ENCODE results near the gene CD99. TPM values are rescaled to one million over a fixed set of nuclear protein-coding genes. Genes with fewer than 3 reads are reported as not detected.
"Not testable (repeated sequence)": the region's sequence is repeated elsewhere in the genome, so short reads cannot be mapped to it uniquely, and the experiment has no call there.

CD99 gene
- total RNA-seq, 4 donors from 2014 or later = 134 to 178 (median 143) TPM

DNA sequence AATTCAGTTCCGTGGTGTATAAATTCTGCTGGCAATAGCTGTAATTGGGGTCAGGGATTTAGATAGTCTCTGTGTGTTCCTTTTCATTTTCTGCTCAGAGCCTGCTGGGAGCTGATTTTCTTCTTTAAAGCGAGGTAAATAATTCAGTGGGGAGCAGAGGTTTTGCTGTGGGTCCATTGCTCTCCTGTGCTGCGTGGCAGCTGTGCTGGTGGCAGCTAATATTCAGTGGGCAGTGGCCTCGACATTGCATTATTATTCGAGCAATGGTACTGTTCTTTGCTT, 74.4 kb downstream of the CD99 start:
- no peak for DNase-seq
- in situ Hi-C loops (cut with MboI; ENCODE audit: low pct_ligation_motif_present in 1 of 4, low pct_unique_long_range_greater_than_20kb in 1 of 4, low sequenced_read_pairs in 3 of 4) (no loop called here), intact Hi-C loops (cut with DNase I; ENCODE audit: low total_unique reads) (no loop called here)
- Histone ChIP-seq H3K36me3 (no peaks in the 10 kb centered on the region), H3K4me1 (peaks cover 0 to 7% (median 0%) of the 10 kb centered on the region in 4 donors), H3K4me3 (no peak overlapping the region), H3K27ac (no peak overlapping the region), H3K27me3 (no peaks in the 10 kb centered on the region), H3K9me3 (no peaks in the 10 kb centered on the region)
- TF ChIP-seq EP300 (IDR thresholded peaks at IDR 0.05; ENCODE audit: low read depth) = no peak
- TF ChIP-seq POLR2AphosphoS5 (IDR thresholded peaks at IDR 0.05) = no peak
- no peak for TF ChIP-seq POLR2A (IDR thresholded peaks at IDR 0.05)
- TF ChIP-seq, protein P1, sequence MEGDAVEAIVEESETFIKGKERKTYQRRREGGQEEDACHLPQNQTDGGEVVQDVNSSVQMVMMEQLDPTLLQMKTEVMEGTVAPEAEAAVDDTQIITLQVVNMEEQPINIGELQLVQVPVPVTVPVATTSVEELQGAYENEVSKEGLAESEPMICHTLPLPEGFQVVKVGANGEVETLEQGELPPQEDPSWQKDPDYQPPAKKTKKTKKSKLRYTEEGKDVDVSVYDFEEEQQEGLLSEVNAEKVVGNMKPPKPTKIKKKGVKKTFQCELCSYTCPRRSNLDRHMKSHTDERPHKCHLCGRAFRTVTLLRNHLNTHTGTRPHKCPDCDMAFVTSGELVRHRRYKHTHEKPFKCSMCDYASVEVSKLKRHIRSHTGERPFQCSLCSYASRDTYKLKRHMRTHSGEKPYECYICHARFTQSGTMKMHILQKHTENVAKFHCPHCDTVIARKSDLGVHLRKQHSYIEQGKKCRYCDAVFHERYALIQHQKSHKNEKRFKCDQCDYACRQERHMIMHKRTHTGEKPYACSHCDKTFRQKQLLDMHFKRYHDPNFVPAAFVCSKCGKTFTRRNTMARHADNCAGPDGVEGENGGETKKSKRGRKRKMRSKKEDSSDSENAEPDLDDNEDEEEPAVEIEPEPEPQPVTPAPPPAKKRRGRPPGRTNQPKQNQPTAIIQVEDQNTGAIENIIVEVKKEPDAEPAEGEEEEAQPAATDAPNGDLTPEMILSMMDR (IDR thresholded peaks at IDR 0.05) = no peak
- 73 to 82% methylated on average over 2 to 5 of the region's 5 CpGs for WGBS, 2 donors (ENCODE audit: low coverage in 1 of 2)

DNA sequence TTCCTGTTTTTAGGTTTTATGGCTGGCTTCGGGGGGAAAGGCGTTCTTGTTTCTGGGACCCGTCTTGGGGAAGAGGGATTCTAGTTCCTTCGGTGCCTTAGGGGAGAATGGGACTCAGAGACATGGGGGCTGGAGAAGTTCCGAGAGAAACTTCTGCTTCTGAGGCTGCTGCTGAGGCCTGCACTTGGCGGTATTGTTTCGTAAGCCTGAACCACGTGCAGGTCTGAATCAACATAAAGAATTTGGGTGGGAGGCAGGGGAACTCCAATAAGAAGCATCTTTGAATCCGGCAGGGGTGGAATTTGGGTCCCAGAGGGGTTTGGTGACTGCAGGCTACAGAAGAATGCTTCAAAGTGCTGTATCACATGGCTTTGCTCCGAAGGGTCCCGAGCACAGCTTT, 75.8 kb downstream of the CD99 start:
- TF ChIP-seq EP300 (IDR thresholded peaks at IDR 0.05; ENCODE audit: low read depth) (no peak), POLR2AphosphoS5 (IDR thresholded peaks at IDR 0.05) (no peak), POLR2A (IDR thresholded peaks at IDR 0.05) (no peak)
- TF ChIP-seq, protein P1 (IDR thresholded peaks at IDR 0.05) = no peak
- Histone ChIP-seq H3K36me3 (no peaks in the 10 kb centered on the region), H3K27me3 (no peaks in the 10 kb centered on the region), H3K4me1 (peaks cover 0 to 7% (median 0%) of the 10 kb centered on the region in 4 donors), H3K9me3 (no peaks in the 10 kb centered on the region), H3K4me3 (no peak overlapping the region), H3K27ac (no peak overlapping the region)
- 60 to 83% methylated on average over 2 to 11 of the region's 11 CpGs for WGBS, 2 donors (ENCODE audit: low coverage in 1 of 2)
- intact Hi-C loops (cut with DNase I; ENCODE audit: low total_unique reads) (no loop called here), in situ Hi-C loops (cut with MboI; ENCODE audit: low pct_ligation_motif_present in 1 of 4, low pct_unique_long_range_greater_than_20kb in 1 of 4, low sequenced_read_pairs in 3 of 4) (no loop called here)
- DNase-seq = no peak

DNA sequence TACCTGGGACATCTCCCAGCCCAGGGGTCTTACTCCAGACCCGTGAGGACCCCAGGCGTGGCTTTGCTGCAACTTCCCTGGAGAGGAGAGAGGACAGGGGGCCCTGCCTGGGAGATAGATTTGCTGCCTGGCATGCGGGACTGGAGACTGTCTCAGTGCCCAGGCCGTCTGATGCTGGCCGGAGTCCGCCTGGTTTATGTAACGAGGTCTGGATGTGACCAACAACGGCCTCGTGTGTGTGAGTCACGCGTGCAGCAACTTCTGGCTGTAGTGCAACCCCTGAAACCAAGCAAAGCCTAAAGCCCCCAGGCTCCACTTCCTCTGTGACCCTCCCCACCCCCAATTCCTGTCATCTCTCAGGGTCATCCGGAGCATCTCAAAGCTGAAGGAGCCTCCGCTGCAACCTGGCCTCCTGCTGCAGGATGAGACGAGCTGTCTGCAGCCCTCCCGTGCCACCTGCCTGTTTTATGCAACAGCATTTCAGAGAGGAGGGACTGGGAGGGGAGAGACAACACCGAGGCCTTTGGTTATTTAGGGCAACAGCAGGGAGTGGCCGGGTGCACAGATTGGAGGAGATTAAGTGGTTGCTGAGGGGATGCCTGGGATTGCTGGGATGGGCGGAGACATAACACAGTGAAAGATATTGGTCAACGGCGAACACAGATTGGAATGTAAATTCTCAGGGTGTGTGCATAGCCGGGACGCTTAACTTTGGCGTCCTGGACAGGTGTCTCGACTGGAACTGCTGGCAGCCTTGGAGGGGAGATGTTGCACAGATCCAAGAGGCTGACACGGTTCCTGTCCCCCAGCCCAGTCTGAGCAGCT, 76.7 kb downstream of the CD99 start:
- in situ Hi-C loops (cut with MboI; ENCODE audit: low pct_ligation_motif_present in 1 of 4, low pct_unique_long_range_greater_than_20kb in 1 of 4, low sequenced_read_pairs in 3 of 4) (no loop called here), intact Hi-C loops (cut with DNase I; ENCODE audit: low total_unique reads) (no loop called here)
- TF ChIP-seq, protein P1 (IDR thresholded peaks at IDR 0.05) = no peak
- no peak for TF ChIP-seq POLR2A (IDR thresholded peaks at IDR 0.05)
- TF ChIP-seq EP300 (IDR thresholded peaks at IDR 0.05; ENCODE audit: low read depth) = no peak
- TF ChIP-seq POLR2AphosphoS5 (IDR thresholded peaks at IDR 0.05) = peak; percentile 31 to 77 (median 38)
- 38% methylated on average over 24 of the region's 25 CpGs; no CpG with 5 or more reads in 1 of the 2 donors for WGBS, 2 donors (ENCODE audit: low coverage in 1 of 2)
- Histone ChIP-seq H3K27me3 (no peaks in the 10 kb centered on the region), H3K36me3 (no peaks in the 10 kb centered on the region), H3K4me3 (no peak overlapping the region), H3K27ac (peak overlapping the region in 3 of 4 donors; percentile 4 to 42 (median 13)), H3K9me3 (no peaks in the 10 kb centered on the region), H3K4me1 (peaks cover 0 to 7% (median 0%) of the 10 kb centered on the region in 4 donors)
- DNase-seq = peak; percentile 22

DNA sequence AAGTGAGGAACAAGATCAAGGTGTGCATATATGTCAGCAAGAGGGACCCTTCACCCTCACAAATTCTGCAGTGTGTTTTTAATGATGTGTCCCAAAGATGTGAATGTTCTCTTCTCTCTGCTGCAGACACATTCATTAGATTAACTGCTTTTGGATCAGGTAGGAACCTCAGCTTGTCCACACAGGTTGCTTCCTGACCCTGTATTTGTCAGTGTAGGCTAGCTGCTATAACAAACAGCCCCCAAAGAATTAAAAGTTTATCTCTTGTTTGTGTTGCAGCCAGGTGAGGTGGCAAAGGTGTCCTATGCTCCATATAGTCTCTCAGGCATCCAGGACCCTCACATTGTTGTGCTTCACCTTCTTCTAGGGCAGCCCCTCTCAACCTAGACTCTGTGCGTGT, 78.5 kb downstream of the CD99 start:
- in situ Hi-C loops (cut with MboI; ENCODE audit: low pct_ligation_motif_present in 1 of 4, low pct_unique_long_range_greater_than_20kb in 1 of 4, low sequenced_read_pairs in 3 of 4) = no loop called here

DNA sequence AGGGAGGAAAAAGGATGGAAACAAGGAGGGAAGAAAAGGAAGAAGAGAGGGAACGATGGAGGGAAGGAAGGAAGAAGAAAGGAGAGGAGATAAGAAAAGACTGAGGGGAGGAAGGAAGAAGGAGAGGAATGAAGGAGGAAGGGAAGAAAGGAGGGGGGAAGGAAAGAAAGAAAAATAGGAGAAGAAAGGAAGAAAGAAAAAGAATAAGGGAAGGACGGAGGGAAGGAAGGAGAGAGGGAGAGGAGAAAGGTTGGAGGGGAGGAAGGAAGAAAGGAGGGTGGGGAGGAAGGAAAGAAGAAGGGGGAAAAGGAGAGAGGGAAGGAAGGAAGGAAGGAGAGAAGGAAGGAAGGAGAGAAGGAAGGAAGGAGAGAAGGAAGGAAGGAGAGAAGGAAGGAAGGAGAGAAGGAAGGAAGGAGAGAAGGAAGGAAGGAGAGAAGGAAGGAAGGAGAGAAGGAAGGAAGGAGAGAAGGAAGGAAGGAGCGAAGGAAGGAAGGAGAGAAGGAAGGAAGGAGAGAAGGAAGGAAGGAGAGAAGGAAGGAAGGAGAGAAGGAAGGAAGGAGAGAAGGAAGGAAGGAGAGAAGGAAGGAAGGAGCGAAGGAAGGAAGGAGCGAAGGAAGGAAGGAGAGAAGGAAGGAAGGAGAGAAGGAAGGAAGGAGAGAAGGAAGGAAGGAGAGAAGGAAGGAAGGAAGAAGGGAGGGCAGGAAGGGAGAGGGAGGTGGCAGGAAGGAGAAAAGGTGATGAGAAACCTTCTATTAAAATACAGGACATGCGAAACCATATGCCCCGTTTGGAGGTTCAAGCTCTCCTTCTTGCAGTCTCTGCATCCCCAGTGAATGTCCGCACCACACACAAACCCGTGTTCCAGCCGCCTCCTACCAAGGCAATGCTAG, 82.3 kb downstream of the CD99 start:
- H3K9me3 ChIP-seq; intact Hi-C loops (cut with DNase I; ENCODE audit: low total_unique reads); H3K4me3 ChIP-seq; H3K27ac ChIP-seq; H3K36me3 ChIP-seq; in situ Hi-C loops (cut with MboI; ENCODE audit: low pct_ligation_motif_present in 1 of 4, low pct_unique_long_range_greater_than_20kb in 1 of 4, low sequenced_read_pairs in 3 of 4); H3K4me1 ChIP-seq; H3K27me3 ChIP-seq; DNase-seq: not testable (repeated sequence)
- 90 to 100% methylated on average over 2 to 9 of the region's 10 CpGs for WGBS, 2 donors (ENCODE audit: low coverage in 1 of 2)

More for the DNA sequence above, 78.5 kb downstream of the CD99 start:
- WGBS, 2 donors (ENCODE audit: low coverage in 1 of 2) = no CpG with 5 or more reads among the region's 1 CpG
- no peaks in the 10 kb centered on the region for H3K36me3 ChIP-seq
- no peaks in the 10 kb centered on the region for H3K9me3 ChIP-seq
- H3K4me3 ChIP-seq = no peak overlapping the region
- intact Hi-C loops (cut with DNase I; ENCODE audit: low total_unique reads) = no loop called here
- no peak overlapping the region for H3K27ac ChIP-seq
- H3K4me1 ChIP-seq = peaks cover 0 to 7% (median 0%) of the 10 kb centered on the region in 4 donors
- no peak for DNase-seq
- no peak for TF ChIP-seq POLR2A (IDR thresholded peaks at IDR 0.05)
- TF ChIP-seq, protein P1 (IDR thresholded peaks at IDR 0.05) = no peak
- TF ChIP-seq EP300 (IDR thresholded peaks at IDR 0.05; ENCODE audit: low read depth) = no peak
- TF ChIP-seq POLR2AphosphoS5 (IDR thresholded peaks at IDR 0.05) = no peak
- no peaks in the 10 kb centered on the region for H3K27me3 ChIP-seq
